ENCODE results near the gene MPDZ. TPM values are rescaled to one million over a fixed set of nuclear protein-coding genes. Genes with fewer than 3 reads are reported as not detected.

MPDZ gene
- total RNA-seq, 1 experiment from 2014 or later = 46.7 TPM

GRCh38 chr9:13174906-13175639 lies 104.4 kb downstream of the MPDZ start:
- Histone ChIP-seq H4K20me1 (ENCODE audit: control insufficient read depth, insufficient read depth, insufficient read length) (no peaks in the 10 kb centered on the region), H3K23me2 (ENCODE audit: insufficient read length, low read depth, low read length, poor library complexity, severe bottlenecking) (no peaks in the 10 kb centered on the region), H3K79me2 (ENCODE audit: insufficient read depth, low read length) (no peaks in the 10 kb centered on the region), H2AFZ (ENCODE audit: low read length) (no peak overlapping the region), H3T11ph (ENCODE audit: low read length) (no peak overlapping the region), H3K27me3 (ENCODE audit: insufficient read depth, low read length) (no peaks in the 10 kb centered on the region), H3K4me2 (ENCODE audit: insufficient read depth, insufficient read length, low read length) (no peak overlapping the region), H3K79me1 (ENCODE audit: insufficient read depth, low read depth, low read length, poor library complexity, severe bottlenecking) (no peaks in the 10 kb centered on the region), H2BK5ac (ENCODE audit: insufficient read length, low read length) (no peak overlapping the region), H4K5ac (ENCODE audit: insufficient read length, low read depth, low read length) (no peak overlapping the region), H3K9me3 (ENCODE audit: control insufficient read depth, low read depth, low read length) (no peaks in the 10 kb centered on the region), H3K9ac (ENCODE audit: extremely low read depth, insufficient read length, low read length) (no peak overlapping the region), H4K91ac (ENCODE audit: insufficient read length, low read depth, low read length) (no peak overlapping the region), H3K18ac (ENCODE audit: insufficient read length, low read depth, low read length) (no peak overlapping the region), H2BK15ac (ENCODE audit: low read depth, low read length) (no peak overlapping the region), H3K56ac (ENCODE audit: insufficient read length, low read depth, low read length) (no peak overlapping the region), H3K14ac (ENCODE audit: insufficient read depth, low read length) (no peak overlapping the region), H3K23ac (ENCODE audit: insufficient read length, low read depth, low read length) (no peak overlapping the region), H2AK5ac (ENCODE audit: insufficient read length, low read length) (no peak overlapping the region), H3K27ac (ENCODE audit: insufficient read length, low read depth, low read length) (no peak overlapping the region), H2BK12ac (ENCODE audit: insufficient read length, low read depth, low read length) (no peak overlapping the region), H2BK20ac (ENCODE audit: low read depth, low read length, poor library complexity, severe bottlenecking) (no peak overlapping the region), H3K4ac (ENCODE audit: low read depth, low read length) (no peak overlapping the region), H3K4me1 (ENCODE audit: insufficient read depth, low read length) (no peaks in the 10 kb centered on the region), H2BK120ac (ENCODE audit: low read depth, low read length, poor library complexity, severe bottlenecking) (no peak overlapping the region), H4K8ac (replicated peaks; ENCODE audit: insufficient read length, low read depth, low read length) (no peak overlapping the region)
- WGBS (ENCODE audit: extremely low coverage, insufficient read length, low lambda C conversion rate) = no CpG with 5 or more reads among the region's 2 CpGs
- TF ChIP-seq CTCF (conservative IDR thresholded peaks at IDR 0.05) = no peak
- Mint-ChIP-seq H3K27me3 (ENCODE audit: low read depth) (no peaks in the 10 kb centered on the region), H3K27ac (no peak overlapping the region; a peak in 1 of 7 replicates), H3K4me3 (no peak overlapping the region), H3K9me3 (no peaks in the 10 kb centered on the region), H3K4me1 (no peaks in the 10 kb centered on the region), H3K36me3 (ENCODE audit: insufficient read depth in 1 of 3, low read depth in 3 of 3) (peaks cover 0 to 39% (median 7%) of the 10 kb centered on the region in 3 experiments; a peak in 5 of 7 replicates)
- no peak for DNase-seq
